Amygdala (tissue), 56 donors: ENCODE measurements around the gene TUBB4B.
A peak's percentile ranks its signal among the peaks of the same experiment; 100 is the strongest.

ENCODE experiments used
- DNase-seq, 56 donors: peaks; one replicate each; lab custom pipeline; 2025; lab: John Stamatoyannopoulos, UW

TUBB4B gene

GRCh38 chr9:137279741-137280473 lies 38.8 kb downstream of the TUBB4B start:
- DNase-seq: no peak

- no peak for DNase-seq
These were observed 39.6 kb downstream of the TUBB4B start for GRCh38 chr9:137280474-137281344.

DNA sequence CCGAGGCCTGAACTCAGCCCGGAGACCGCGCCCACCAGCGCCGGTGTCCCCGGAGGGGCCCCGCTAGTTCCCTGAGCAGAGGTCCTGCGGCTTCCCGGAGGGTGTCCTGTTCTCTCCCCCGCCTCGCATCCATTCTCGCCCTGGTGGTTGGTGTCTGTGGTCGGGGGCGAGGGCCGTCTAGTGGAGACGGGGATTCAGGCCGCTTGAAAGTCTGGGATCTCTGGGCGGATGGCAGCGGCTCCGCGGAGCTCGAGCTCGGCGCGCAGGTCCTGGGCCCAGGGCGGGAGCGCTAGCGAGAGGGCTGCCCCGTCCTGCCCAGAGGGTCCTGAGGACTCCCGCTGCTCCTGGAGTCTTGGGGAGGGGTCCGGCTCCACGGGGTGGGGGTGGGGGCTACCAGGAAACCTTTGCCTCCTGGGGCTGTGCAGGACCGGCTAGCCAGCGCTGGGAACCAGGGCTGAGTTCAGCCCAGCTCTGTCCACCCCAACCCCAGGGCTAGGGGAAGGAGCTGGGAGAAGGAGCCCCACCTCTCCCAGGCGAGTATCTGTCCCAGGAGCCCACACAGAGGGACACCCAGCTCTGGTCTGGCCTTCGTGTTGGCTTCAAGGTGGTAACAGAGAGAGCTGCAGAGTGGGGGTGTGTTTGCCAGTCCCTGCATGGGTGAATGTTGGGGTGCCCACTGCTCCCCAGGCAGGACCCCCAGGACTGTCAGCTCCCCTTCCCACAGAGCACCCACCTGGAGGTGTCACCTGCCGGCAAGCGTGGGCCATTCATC lies 40.4 kb downstream of the TUBB4B start:
- no peak for DNase-seq

GRCh38 chr9:137286975-137287383 lies 45.9 kb downstream of the TUBB4B start:
- peak in 4 of 56 donors; percentile 13 to 37 (median 26) for DNase-seq

DNA sequence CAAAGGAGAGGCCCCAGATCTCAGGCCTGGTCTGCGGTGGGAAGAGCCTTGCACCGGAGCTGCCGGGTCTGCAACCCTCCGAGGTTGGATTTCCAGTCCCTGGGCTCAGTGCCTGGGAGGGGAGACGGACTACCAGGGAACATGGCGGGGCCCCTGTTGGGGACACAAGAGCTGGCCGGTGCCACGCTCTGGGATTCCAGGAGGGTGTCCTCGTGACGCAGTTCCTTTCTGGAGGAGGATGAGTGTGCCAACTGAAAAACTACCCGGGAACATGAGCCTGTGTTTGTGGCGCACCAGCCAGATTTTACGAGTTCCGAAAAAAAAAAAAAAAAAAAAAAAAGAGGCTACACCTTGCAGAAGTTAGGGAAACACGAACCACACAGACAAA lies 52.0 kb downstream of the TUBB4B start:
- DNase-seq: peak in 2 of 56 donors; percentile 37 to 46
